Natural killer cell treated with Interleukin-12 subunit alpha and Interleukin-12 subunit beta and Interleukin-15 and Interleukin-18, amount 100 ng/mL, for 72 hours (primary cell): Measurements from ENCODE around the gene BMP6. TPM values are rescaled to one million over a fixed set of nuclear protein-coding genes. Genes with fewer than 3 reads are reported as not detected.
"Not testable (repeated sequence)": the region's sequence is repeated elsewhere in the genome, so short reads cannot be mapped to it uniquely, and the experiment has no call there.

Experiments used
- ATAC-seq, 2 donors: fragments of 150-1000 bp; cut with Tn5 transposase in 1 of 2; sonication (Bioruptor Pico), chemical (Tn5 transposase) in 1 of 2; 2 replicates each; pipeline ENCODE4 v1.10.0; 2021
- DNase-seq: peaks from one replicate; pipeline ENCODE4 v3.0.0; 2022; ENCODE audit warnings: low spot score
- H3K27ac Mint-ChIP-seq, 2 donors: 1 replicate in 1 of 2; 2 replicates in 1 of 2; pipeline ENCODE4 v1.8.0; 2022; ENCODE audit warnings: mixed read lengths in 2 of 2, mild to moderate bottlenecking in 1 of 2, moderate library complexity in 1 of 2
- H3K27me3 Mint-ChIP-seq, 2 donors: 1 replicate in 1 of 2; 2 replicates in 1 of 2; pipeline ENCODE4 v1.8.0; 2022; ENCODE audit warnings: mixed read lengths in 2 of 2
- H3K36me3 Mint-ChIP-seq: one replicate; pipeline ENCODE4 v1.8.0; 2022; ENCODE audit warnings: mixed read lengths
- H3K4me1 Mint-ChIP-seq, 2 donors: 1 replicate in 1 of 2; 2 replicates in 1 of 2; pipeline ENCODE4 v1.8.0; 2022; ENCODE audit warnings: low read depth in 2 of 2, mixed read lengths in 2 of 2, mild to moderate bottlenecking in 1 of 2
- H3K4me3 Mint-ChIP-seq: one replicate; pipeline ENCODE4 v1.8.0; 2022; ENCODE audit warnings: mixed read lengths
- H3K9me3 Mint-ChIP-seq: 2 replicates; pipeline ENCODE4 v1.8.0; 2022; ENCODE audit warnings: mixed read lengths
- total RNA-seq, 2 donors: library from RNA; stranded (reverse); gene quantifications; one replicate each; pipeline ENCODE4 v1.2.3, GENCODE V29; 2022

Gene BMP6
- total RNA-seq, 2 donors from 2014 or later = not detected

GRCh38 chr6:7798751-7799150 lies 72.9 kb downstream of the BMP6 start:
- Mint-ChIP-seq H3K4me1 (peaks cover 3 to 5% of the 10 kb centered on the region in 2 donors), H3K27me3 (peaks cover 20 to 27% of the 10 kb centered on the region in 2 donors), H3K9me3 (peaks cover 11% of the 10 kb centered on the region), H3K27ac (no peak overlapping the region), H3K36me3 (no peaks in the 10 kb centered on the region), H3K4me3 (no peak overlapping the region)
- ATAC-seq (no peak), DNase-seq (no peak)

- Mint-ChIP-seq H3K9me3 (peaks cover 7% of the 10 kb centered on the region), H3K4me3 (no peak overlapping the region), H3K27me3 (peaks cover 11 to 24% of the 10 kb centered on the region in 2 donors), H3K27ac (no peak overlapping the region), H3K36me3 (no peaks in the 10 kb centered on the region), H3K4me1 (peaks cover 3 to 5% of the 10 kb centered on the region in 2 donors)
- DNase-seq (no peak), ATAC-seq (peak in 1 of 2 donors; percentile 24)
Observed at GRCh38 chr6:7802662-7803061, 76.8 kb downstream of the BMP6 start.

DNA sequence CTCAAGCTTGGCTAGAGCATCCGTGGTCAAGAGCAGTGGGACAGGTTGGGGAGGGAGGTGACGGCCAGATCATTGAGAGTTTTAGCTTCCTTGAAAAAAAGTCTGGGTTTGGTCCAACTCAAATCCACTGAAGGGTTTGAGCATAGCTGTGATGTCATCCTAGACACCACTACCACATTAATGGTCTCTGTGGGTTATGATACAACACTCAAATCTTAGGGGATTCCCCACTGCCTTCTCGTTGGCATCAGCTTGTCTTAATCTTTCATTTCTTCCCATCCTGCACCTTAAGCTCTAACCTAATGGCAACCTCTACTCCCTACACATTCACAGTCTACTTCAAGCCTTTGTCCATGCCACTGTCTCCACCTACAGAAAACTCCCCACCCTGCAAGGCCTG lies 77.3 kb downstream of the BMP6 start:
- peaks cover 8 to 24% of the 10 kb centered on the region in 2 donors for H3K27me3 Mint-ChIP-seq
- no peak overlapping the region for H3K27ac Mint-ChIP-seq
- ATAC-seq (peak in 1 of 2 donors; percentile 54), DNase-seq (no peak)
- H3K4me3 Mint-ChIP-seq = no peak overlapping the region
- H3K9me3 Mint-ChIP-seq = peaks cover 7% of the 10 kb centered on the region
- no peaks in the 10 kb centered on the region for H3K36me3 Mint-ChIP-seq
- H3K4me1 Mint-ChIP-seq = peaks cover 4 to 5% of the 10 kb centered on the region in 2 donors

DNA sequence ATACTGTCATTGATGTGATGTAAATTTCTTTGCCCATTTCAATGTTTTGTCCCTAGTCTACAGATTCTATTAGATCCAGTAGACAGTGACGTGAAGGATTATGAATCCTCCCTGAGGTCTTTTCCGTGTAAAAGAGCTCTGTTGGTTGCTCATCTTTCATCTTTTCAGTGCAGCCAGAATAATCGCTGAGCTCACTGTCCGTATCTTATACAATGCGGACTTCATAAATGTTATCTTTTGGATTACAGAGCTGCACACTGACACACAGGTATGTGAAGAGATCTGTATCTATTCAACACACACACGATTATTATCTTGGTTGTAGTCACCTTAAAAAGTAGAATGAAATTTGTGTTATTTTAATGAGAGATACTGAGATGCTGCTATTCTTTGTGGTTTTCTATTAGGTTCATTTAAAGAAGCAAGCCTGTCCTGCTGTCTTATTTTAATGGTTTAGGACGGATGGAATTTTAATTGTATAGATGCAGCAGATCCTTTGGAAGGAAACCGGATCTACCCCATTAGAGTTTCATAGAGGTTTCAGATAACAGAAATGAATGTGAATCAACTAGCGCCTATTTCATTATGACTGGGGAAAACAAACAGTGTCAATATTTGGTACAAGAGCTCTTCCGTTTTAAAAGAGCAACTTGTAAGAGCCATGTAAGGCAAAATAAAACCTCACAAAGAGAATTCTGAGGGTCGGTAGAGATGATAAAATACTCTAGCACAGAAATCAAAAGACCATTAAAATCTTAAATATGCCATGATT lies 79.4 kb downstream of the BMP6 start:
- no peak for ATAC-seq
- no peaks in the 10 kb centered on the region for H3K36me3 Mint-ChIP-seq
- no peak overlapping the region for H3K27ac Mint-ChIP-seq
- H3K27me3 Mint-ChIP-seq = peaks cover 8 to 31% of the 10 kb centered on the region in 2 donors
- no peak overlapping the region for H3K4me3 Mint-ChIP-seq
- peaks cover 5 to 7% of the 10 kb centered on the region in 2 donors for H3K4me1 Mint-ChIP-seq
- DNase-seq = no peak
- H3K9me3 Mint-ChIP-seq = peaks cover 7% of the 10 kb centered on the region

DNA sequence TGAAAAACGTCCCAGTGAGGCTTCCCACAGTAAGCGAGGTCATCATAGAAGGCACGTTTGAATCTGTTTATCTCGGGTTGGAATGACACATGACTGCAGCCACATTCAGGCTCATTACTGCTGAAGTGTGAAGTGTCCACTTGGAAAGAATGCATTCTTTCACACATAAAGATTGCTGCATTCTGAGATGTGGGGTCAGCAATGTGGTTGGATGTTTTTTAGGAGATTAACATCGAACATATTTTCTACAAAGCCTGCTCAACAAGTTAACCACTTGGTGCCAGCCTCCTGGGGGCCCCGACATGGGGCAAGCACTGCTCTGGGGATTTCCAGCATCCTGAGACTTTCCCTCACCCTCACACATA lies 79.9 kb downstream of the BMP6 start:
- H3K27ac Mint-ChIP-seq = no peak overlapping the region
- no peaks in the 10 kb centered on the region for H3K36me3 Mint-ChIP-seq
- ATAC-seq (no peak), DNase-seq (no peak)
- no peak overlapping the region for H3K4me3 Mint-ChIP-seq
- peaks cover 8 to 31% of the 10 kb centered on the region in 2 donors for H3K27me3 Mint-ChIP-seq
- peaks cover 5 to 7% of the 10 kb centered on the region in 2 donors for H3K4me1 Mint-ChIP-seq
- peaks cover 7% of the 10 kb centered on the region for H3K9me3 Mint-ChIP-seq

- no peak for ATAC-seq
- no peak for DNase-seq
- H3K4me3 Mint-ChIP-seq = no peak overlapping the region
- peaks cover 8 to 31% of the 10 kb centered on the region in 2 donors for H3K27me3 Mint-ChIP-seq
- no peak overlapping the region for H3K27ac Mint-ChIP-seq
- peaks cover 7% of the 10 kb centered on the region for H3K9me3 Mint-ChIP-seq
- no peaks in the 10 kb centered on the region for H3K36me3 Mint-ChIP-seq
- peaks cover 5 to 7% of the 10 kb centered on the region in 2 donors for H3K4me1 Mint-ChIP-seq
Observed at GRCh38 chr6:7806711-7807110, 80.8 kb downstream of the BMP6 start.

GRCh38 chr6:7809346-7809745 lies 83.4 kb downstream of the BMP6 start:
- peaks cover 0 to 4% of the 10 kb centered on the region in 2 donors for H3K4me1 Mint-ChIP-seq
- DNase-seq (no peak), ATAC-seq (no peak)
- no peak overlapping the region for H3K4me3 Mint-ChIP-seq
- no peak overlapping the region for H3K27ac Mint-ChIP-seq
- no peaks in the 10 kb centered on the region for H3K36me3 Mint-ChIP-seq
- H3K27me3 Mint-ChIP-seq = peaks cover 0 to 21% of the 10 kb centered on the region in 2 donors
- no peaks in the 10 kb centered on the region for H3K9me3 Mint-ChIP-seq

- Mint-ChIP-seq H3K27me3 (peaks cover 0 to 22% of the 10 kb centered on the region in 2 donors), H3K36me3 (no peaks in the 10 kb centered on the region), H3K27ac (no peak overlapping the region), H3K9me3 (no peaks in the 10 kb centered on the region), H3K4me3 (no peak overlapping the region), H3K4me1 (peaks cover 0 to 4% of the 10 kb centered on the region in 2 donors)
- ATAC-seq (no peak), DNase-seq (no peak)
Observed at GRCh38 chr6:7811441-7811840, 85.5 kb downstream of the BMP6 start.

DNA sequence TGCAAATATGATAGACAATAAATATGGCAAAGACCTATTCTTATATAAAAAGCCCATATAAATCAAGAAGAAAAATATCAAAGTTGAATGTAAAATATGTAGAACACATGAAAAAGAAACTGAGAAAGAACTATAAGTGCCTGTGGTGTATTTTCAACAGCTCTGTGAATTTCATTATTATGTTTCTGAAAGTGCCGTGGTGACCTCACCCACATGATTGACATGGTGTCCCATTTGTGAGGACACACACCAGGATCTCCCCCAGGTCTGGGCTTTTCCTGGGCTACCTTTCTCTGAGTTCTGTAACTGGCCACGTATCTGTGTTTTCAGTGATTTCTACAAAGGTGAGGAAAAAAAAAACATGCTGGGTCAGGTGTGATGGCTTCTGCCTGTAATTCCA lies 86.7 kb downstream of the BMP6 start:
- H3K27me3 Mint-ChIP-seq = peaks cover 0 to 22% of the 10 kb centered on the region in 2 donors
- no peaks in the 10 kb centered on the region for H3K9me3 Mint-ChIP-seq
- H3K4me3 Mint-ChIP-seq = no peak overlapping the region
- DNase-seq (no peak), ATAC-seq (no peak)
- peaks cover 0 to 4% of the 10 kb centered on the region in 2 donors for H3K4me1 Mint-ChIP-seq
- H3K36me3 Mint-ChIP-seq = no peaks in the 10 kb centered on the region
- H3K27ac Mint-ChIP-seq = no peak overlapping the region

DNA sequence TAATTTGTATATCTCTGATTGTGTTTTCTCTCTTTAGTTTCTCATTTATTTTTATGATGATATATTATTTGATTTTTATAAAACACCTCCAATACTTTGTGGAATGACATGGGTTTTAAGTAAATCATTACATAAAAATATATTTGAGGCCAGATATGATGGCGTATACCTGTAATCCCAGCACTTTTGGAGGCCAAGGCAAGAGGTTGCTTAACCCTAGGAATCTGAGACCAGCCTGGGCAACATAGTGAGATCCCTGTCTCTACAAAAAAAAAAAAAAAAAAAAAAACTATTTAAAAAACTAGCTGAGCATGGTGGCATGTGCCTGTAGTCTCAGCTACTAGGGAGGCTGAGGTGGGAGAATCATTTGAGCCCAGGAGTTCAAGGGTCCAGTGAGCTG lies 87.3 kb downstream of the BMP6 start:
- Mint-ChIP-seq H3K9me3 (no peaks in the 10 kb centered on the region), H3K27me3 (peaks cover 0 to 22% of the 10 kb centered on the region in 2 donors), H3K36me3 (no peaks in the 10 kb centered on the region), H3K27ac (no peak overlapping the region), H3K4me3 (no peak overlapping the region), H3K4me1 (peaks cover 0 to 3% of the 10 kb centered on the region in 2 donors)
- ATAC-seq = no peak
- DNase-seq = no peak

DNA sequence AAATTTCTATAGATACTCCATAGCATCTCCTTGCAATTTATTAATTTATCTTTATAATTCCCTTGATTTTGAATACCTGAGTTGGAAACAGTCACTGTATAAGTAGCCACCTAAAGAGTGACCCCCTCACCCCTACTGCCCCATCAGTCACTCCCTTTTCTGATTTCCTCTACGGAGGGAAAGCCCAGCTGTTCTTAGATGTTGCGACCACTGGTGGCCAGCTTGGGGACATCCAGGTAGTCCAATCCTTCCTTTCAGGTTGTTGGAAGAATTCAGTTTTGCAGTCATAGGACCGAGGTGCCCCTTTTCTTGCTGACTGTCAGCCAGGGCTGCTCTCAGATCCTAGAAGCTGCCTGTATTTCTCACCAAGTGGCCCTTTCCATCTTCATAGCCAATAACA lies 87.8 kb downstream of the BMP6 start:
- DNase-seq (no peak), ATAC-seq (no peak)
- no peak overlapping the region for H3K4me3 Mint-ChIP-seq
- H3K4me1 Mint-ChIP-seq = no peaks in the 10 kb centered on the region
- no peaks in the 10 kb centered on the region for H3K9me3 Mint-ChIP-seq
- no peaks in the 10 kb centered on the region for H3K36me3 Mint-ChIP-seq
- no peak overlapping the region for H3K27ac Mint-ChIP-seq
- H3K27me3 Mint-ChIP-seq = peaks cover 0 to 25% of the 10 kb centered on the region in 2 donors

DNA sequence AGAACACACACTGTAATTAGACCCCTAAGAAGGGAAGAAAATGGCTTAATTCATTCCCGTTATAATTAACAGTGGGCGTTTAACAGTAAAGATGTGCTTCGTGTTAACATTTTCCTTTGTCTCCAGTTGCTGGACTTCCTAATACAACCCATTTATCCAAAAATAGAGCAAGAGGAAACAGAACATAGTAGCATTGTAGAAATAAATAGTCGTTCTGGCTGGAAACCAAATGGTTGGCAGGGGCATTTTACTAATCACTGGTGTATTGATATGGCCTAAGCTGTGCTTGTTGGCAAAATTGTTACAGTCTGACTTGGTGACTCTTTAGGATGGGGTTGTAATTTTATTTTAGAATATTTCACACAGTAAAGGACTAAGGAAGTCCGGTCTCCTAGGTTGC lies 89.8 kb downstream of the BMP6 start:
- DNase-seq (no peak), ATAC-seq (no peak)
- Mint-ChIP-seq H3K27ac (no peak overlapping the region), H3K27me3 (peaks cover 2 to 25% of the 10 kb centered on the region in 2 donors), H3K36me3 (no peaks in the 10 kb centered on the region), H3K4me3 (no peak overlapping the region), H3K9me3 (no peaks in the 10 kb centered on the region), H3K4me1 (no peaks in the 10 kb centered on the region)

DNA sequence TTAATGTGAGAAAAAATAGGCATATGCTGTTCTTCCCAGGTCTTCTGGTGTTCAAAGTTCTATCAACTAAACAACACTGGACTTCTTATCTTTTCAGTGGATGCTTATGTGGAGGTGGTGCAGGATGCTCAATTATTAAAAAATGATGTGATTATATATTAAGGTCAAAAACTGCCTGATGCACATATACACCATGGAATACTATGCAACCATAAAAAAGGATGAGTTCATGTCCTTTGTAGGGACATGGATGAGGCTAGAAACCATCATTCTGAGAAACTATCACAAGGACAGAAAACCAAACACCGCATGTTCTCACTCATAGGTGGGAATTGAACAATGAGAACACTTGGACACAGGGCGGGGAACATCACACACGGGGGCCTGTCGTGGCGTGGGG lies 91.3 kb downstream of the BMP6 start:
- not testable (repeated sequence) for DNase-seq, H3K27ac Mint-ChIP-seq, H3K4me1 Mint-ChIP-seq, H3K36me3 Mint-ChIP-seq, ATAC-seq, H3K9me3 Mint-ChIP-seq, H3K4me3 Mint-ChIP-seq
- peaks cover 2 to 25% of the 10 kb centered on the region in 2 donors for H3K27me3 Mint-ChIP-seq

DNA sequence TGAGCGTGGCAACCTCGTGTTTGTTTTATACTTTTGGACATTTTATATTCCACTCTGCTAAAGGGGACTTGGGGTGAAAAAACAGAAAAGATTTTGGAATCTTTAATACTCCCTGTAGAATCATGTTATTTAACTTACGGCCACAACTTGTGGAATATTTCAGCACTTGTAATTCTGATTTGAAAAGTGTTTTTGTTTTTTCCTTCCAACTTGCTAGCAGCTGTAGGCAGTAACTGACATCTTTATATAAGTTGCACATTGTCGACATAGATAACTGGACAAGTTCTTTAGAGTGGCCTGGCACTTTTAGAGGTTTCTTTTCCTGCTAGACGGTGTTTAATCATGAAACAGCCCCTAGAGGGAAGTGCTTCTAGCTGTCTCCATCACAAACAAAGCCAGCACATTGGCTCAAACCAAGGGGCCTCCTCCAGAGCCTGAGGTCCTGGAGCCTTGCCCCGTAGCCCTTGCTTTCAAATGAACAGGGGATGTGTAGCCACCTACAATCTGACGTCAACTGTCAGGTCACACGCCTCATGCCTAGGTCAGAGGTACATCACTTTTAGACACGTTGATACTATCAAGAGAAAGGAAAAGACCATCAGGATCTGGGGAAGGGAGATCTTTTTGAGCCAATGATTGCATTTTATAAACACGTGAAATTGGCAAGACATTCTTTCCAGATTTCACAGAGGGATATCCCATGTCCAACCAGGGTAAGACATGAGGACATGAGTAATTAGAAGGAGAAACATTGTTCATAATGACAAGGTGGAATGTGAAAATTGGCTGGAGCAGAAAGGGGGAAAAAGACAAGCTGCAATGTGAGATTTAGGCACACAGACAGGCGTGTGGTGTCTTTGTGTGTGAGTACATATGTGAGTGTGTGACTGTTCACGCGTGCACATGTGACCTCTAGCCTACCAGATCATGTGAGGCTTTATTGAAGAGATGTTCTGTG lies 92.6 kb downstream of the BMP6 start:
- H3K36me3 Mint-ChIP-seq = no peaks in the 10 kb centered on the region
- no peaks in the 10 kb centered on the region for H3K4me1 Mint-ChIP-seq
- no peak for ATAC-seq
- no peak overlapping the region for H3K27ac Mint-ChIP-seq
- H3K27me3 Mint-ChIP-seq = peaks cover 2 to 30% of the 10 kb centered on the region in 2 donors
- no peaks in the 10 kb centered on the region for H3K9me3 Mint-ChIP-seq
- no peak overlapping the region for H3K4me3 Mint-ChIP-seq
- no peak for DNase-seq
